Rectal smooth muscle tissue (tissue), 1 donor: ENCODE data around the gene CCDC73.
"Not testable (repeated sequence)": the region's sequence is repeated elsewhere in the genome, so short reads cannot be mapped to it uniquely, and the experiment has no call there.

Source experiments
- H3K27ac ChIP-seq: one replicate; pipeline ENCODE4 v1.7.0; 2013; ENCODE audit warnings: low read depth, low read length, inconsistent platforms
- H3K27me3 ChIP-seq: one replicate; pipeline ENCODE4 v1.7.0; 2013; ENCODE audit warnings: low read length; ENCODE audit not compliant: control insufficient read depth, insufficient read depth
- H3K36me3 ChIP-seq: one replicate; pipeline ENCODE4 v1.7.0; 2013; ENCODE audit warnings: low read length; ENCODE audit not compliant: control insufficient read depth, insufficient read depth
- H3K4me1 ChIP-seq: one replicate; pipeline ENCODE4 v1.7.0; 2013; ENCODE audit warnings: low read length; ENCODE audit not compliant: control insufficient read depth, insufficient read depth
- H3K4me3 ChIP-seq: one replicate; pipeline ENCODE4 v1.7.0; 2013; ENCODE audit warnings: low read length
- H3K9ac ChIP-seq: one replicate; pipeline ENCODE4 v1.7.0; 2013; ENCODE audit warnings: low read length

Gene CCDC73

GRCh38 chr11:32671051-32671450, 123.4 kb downstream of the CCDC73 start:
- no peak overlapping the region for H3K27ac ChIP-seq
- no peaks in the 10 kb centered on the region for H3K36me3 ChIP-seq
- no peak overlapping the region for H3K4me3 ChIP-seq
- no peaks in the 10 kb centered on the region for H3K27me3 ChIP-seq
- H3K9ac ChIP-seq, result no peak overlapping the region
- no peaks in the 10 kb centered on the region for H3K4me1 ChIP-seq

GRCh38 chr11:32659672-32660071, 134.8 kb downstream of the CCDC73 start:
- H3K36me3 ChIP-seq, result no peaks in the 10 kb centered on the region
- no peak overlapping the region for H3K27ac ChIP-seq
- no peak overlapping the region for H3K4me3 ChIP-seq
- H3K9ac ChIP-seq, result no peak overlapping the region
- H3K27me3 ChIP-seq, result no peaks in the 10 kb centered on the region
- no peaks in the 10 kb centered on the region for H3K4me1 ChIP-seq

- H3K27me3 ChIP-seq, result no peaks in the 10 kb centered on the region
- no peak overlapping the region for H3K4me3 ChIP-seq
- no peak overlapping the region for H3K27ac ChIP-seq
- H3K36me3 ChIP-seq, result no peaks in the 10 kb centered on the region
- no peaks in the 10 kb centered on the region for H3K4me1 ChIP-seq
- no peak overlapping the region for H3K9ac ChIP-seq
These were observed 135.6 kb downstream of the CCDC73 start for GRCh38 chr11:32658639-32659406.

GRCh38 chr11:32643526-32643925, 150.9 kb downstream of the CCDC73 start:
- H3K27me3 ChIP-seq, result no peaks in the 10 kb centered on the region
- no peak overlapping the region for H3K27ac ChIP-seq
- no peaks in the 10 kb centered on the region for H3K4me1 ChIP-seq
- no peak overlapping the region for H3K9ac ChIP-seq
- H3K4me3 ChIP-seq, result no peak overlapping the region
- H3K36me3 ChIP-seq, result no peaks in the 10 kb centered on the region

GRCh38 chr11:32641361-32641760, 153.1 kb downstream of the CCDC73 start:
- no peak overlapping the region for H3K9ac ChIP-seq
- H3K27ac ChIP-seq, result no peak overlapping the region
- no peak overlapping the region for H3K4me3 ChIP-seq
- H3K27me3 ChIP-seq, result no peaks in the 10 kb centered on the region
- H3K36me3 ChIP-seq, result no peaks in the 10 kb centered on the region
- no peaks in the 10 kb centered on the region for H3K4me1 ChIP-seq

GRCh38 chr11:32635819-32636218, 158.6 kb downstream of the CCDC73 start:
- Histone ChIP-seq H3K4me1 (no peaks in the 10 kb centered on the region), H3K27me3 (no peaks in the 10 kb centered on the region), H3K9ac (no peak overlapping the region), H3K36me3 (no peaks in the 10 kb centered on the region), H3K4me3 (no peak overlapping the region), H3K27ac (no peak overlapping the region)

- Histone ChIP-seq H3K9ac (no peak overlapping the region), H3K27me3 (no peaks in the 10 kb centered on the region), H3K36me3 (no peaks in the 10 kb centered on the region), H3K4me3 (no peak overlapping the region), H3K27ac (no peak overlapping the region), H3K4me1 (no peaks in the 10 kb centered on the region)
These were observed 163.6 kb downstream of the CCDC73 start for GRCh38 chr11:32630844-32631243.

GRCh38 chr11:32616903-32617302, 177.6 kb downstream of the CCDC73 start:
- no peak overlapping the region for H3K27ac ChIP-seq
- no peak overlapping the region for H3K9ac ChIP-seq
- H3K27me3 ChIP-seq, result no peaks in the 10 kb centered on the region
- H3K36me3 ChIP-seq, result no peaks in the 10 kb centered on the region
- no peaks in the 10 kb centered on the region for H3K4me1 ChIP-seq
- H3K4me3 ChIP-seq, result no peak overlapping the region

GRCh38 chr11:32615422-32615821, 179.0 kb downstream of the CCDC73 start:
- no peak overlapping the region for H3K27ac ChIP-seq
- H3K36me3 ChIP-seq, result no peaks in the 10 kb centered on the region
- no peak overlapping the region for H3K4me3 ChIP-seq
- no peaks in the 10 kb centered on the region for H3K27me3 ChIP-seq
- no peak overlapping the region for H3K9ac ChIP-seq
- no peaks in the 10 kb centered on the region for H3K4me1 ChIP-seq

- H3K27me3 ChIP-seq, result no peaks in the 10 kb centered on the region
- H3K27ac ChIP-seq, result no peak overlapping the region
These were observed 180.8 kb downstream of the CCDC73 start for GRCh38 chr11:32613500-32614151.

GRCh38 chr11:32610797-32611352, 183.6 kb downstream of the CCDC73 start:
- Histone ChIP-seq H3K27ac (no peak overlapping the region), H3K4me3 (no peak overlapping the region), H3K27me3 (no peaks in the 10 kb centered on the region), H3K9ac (no peak overlapping the region), H3K4me1 (no peaks in the 10 kb centered on the region), H3K36me3 (no peaks in the 10 kb centered on the region)

More at GRCh38 chr11:32613500-32614151, 180.8 kb downstream of the CCDC73 start:
- Histone ChIP-seq H3K9ac (no peak overlapping the region), H3K36me3 (no peaks in the 10 kb centered on the region), H3K4me1 (no peaks in the 10 kb centered on the region), H3K4me3 (no peak overlapping the region)

GRCh38 chr11:32608826-32609225, 185.6 kb downstream of the CCDC73 start:
- not testable (repeated sequence) for H3K4me3 ChIP-seq, H3K9ac ChIP-seq, H3K27me3 ChIP-seq, H3K4me1 ChIP-seq, H3K27ac ChIP-seq, H3K36me3 ChIP-seq
